Measurements from ENCODE around the gene FTO. TPM values are rescaled to one million over a fixed set of nuclear protein-coding genes. Genes with fewer than 3 reads are reported as not detected.

Gene FTO
- total and polyA plus RNA-seq, 2 of the 13 experiments (the other 11 are each of a cell fraction or from before 2014, with no cell fraction given), result 41.6 to 55.8 TPM

DNA sequence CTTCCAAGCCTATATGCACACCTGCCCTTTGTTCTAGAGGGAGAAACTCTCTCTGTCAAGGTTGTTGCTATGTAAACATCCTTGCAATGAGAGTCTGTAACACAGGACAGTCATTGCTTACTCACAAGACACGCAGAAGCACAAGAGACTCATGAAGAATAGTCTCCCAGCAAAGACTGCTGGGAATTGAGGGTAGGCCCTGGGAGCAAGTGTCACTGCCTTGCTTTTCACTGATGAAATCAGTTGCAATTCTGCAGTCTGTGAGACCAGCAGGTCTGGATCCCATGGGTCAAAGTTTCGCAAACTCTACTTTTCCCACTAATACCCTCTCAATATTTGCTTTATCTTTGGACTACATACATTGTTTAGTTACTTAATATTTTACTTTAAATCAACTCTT, 177.4 kb downstream of the FTO start (continued):
- peak; percentile 23; the same call in 1 of the 2 replicates for TF ChIP-seq MEF2D (CRISPR knock-in tag; IDR thresholded peaks at IDR 0.05)
- TF ChIP-seq POGZ (CRISPR knock-in tag; IDR thresholded peaks at IDR 0.05), result peak; percentile 22; the same call in 1 of the 2 replicates
- peak; percentile 88; the same call in 1 of the 2 replicates for TF ChIP-seq ZNF292 (CRISPR knock-in tag; IDR thresholded peaks at IDR 0.05; ENCODE audit: borderline replicate concordance, low read depth)
- no peak for TF ChIP-seq ATF1 (CRISPR knock-in tag; IDR thresholded peaks at IDR 0.05)
- peak; percentile 83 for TF ChIP-seq NCOA2 (CRISPR knock-in tag; IDR thresholded peaks at IDR 0.05)
- no peak for TF ChIP-seq ZNF333 (CRISPR knock-in tag; IDR thresholded peaks at IDR 0.05; ENCODE audit: borderline replicate concordance)
- TF ChIP-seq PHF5A (CRISPR knock-in tag; IDR thresholded peaks at IDR 0.05; ENCODE audit: low read depth, unreplicated experiment), result peak; percentile 77
- no peak for TF ChIP-seq HNRNPH1 (optimal IDR thresholded peaks at IDR 0.05; ENCODE audit: low read depth, low read length)
- TF ChIP-seq KLF6 (CRISPR knock-in tag; IDR thresholded peaks at IDR 0.05), result peak; percentile 74; the same call in 1 of the 2 replicates
- TF ChIP-seq FOXA3 (CRISPR knock-in tag; IDR thresholded peaks at IDR 0.05), result peak; percentile 90
- TF ChIP-seq ZBTB38 (CRISPR knock-in tag; IDR thresholded peaks at IDR 0.05), result no peak
- TF ChIP-seq ZNF841 (CRISPR knock-in tag; IDR thresholded peaks at IDR 0.05; ENCODE audit: borderline replicate concordance), result no peak
- peak; percentile 66; the same call in 1 of the 2 replicates for TF ChIP-seq SPEN (CRISPR knock-in tag; IDR thresholded peaks at IDR 0.05; ENCODE audit: low read depth)
- no peak for TF ChIP-seq THYN1 (CRISPR knock-in tag; IDR thresholded peaks at IDR 0.05; ENCODE audit: borderline replicate concordance, low read depth)
- peak; percentile 80; the same call in 1 of the 2 replicates for TF ChIP-seq HNF4G (IDR thresholded peaks at IDR 0.05; ENCODE audit: borderline replicate concordance, low read depth, low read length)
- TF ChIP-seq HNF4G (CRISPR knock-in tag; IDR thresholded peaks at IDR 0.05; ENCODE audit: borderline replicate concordance, low read depth), result no peak
- TF ChIP-seq ZFY (CRISPR knock-in tag; IDR thresholded peaks at IDR 0.05), result peak; percentile 82
- TF ChIP-seq YEATS2 (CRISPR knock-in tag; IDR thresholded peaks at IDR 0.05; ENCODE audit: borderline replicate concordance), result 0 out of 2 replicates have a peak, but pooled peaks have one; percentile 49
- TF ChIP-seq FOXK2 (IDR thresholded peaks at IDR 0.05), result no peak
- TF ChIP-seq HNRNPK (IDR thresholded peaks at IDR 0.05; ENCODE audit: low read depth, low read length, poor library complexity, severe bottlenecking), result no peak
- no peak for TF ChIP-seq ZFP62 (CRISPR knock-in tag; IDR thresholded peaks at IDR 0.05)
- TF ChIP-seq JARID2 (CRISPR knock-in tag; IDR thresholded peaks at IDR 0.05; ENCODE audit: insufficient replicate concordance), result no peak
- TF ChIP-seq NR2C2 (CRISPR knock-in tag; IDR thresholded peaks at IDR 0.05; ENCODE audit: borderline replicate concordance), result peak; percentile 85
- TF ChIP-seq, protein P1, sequence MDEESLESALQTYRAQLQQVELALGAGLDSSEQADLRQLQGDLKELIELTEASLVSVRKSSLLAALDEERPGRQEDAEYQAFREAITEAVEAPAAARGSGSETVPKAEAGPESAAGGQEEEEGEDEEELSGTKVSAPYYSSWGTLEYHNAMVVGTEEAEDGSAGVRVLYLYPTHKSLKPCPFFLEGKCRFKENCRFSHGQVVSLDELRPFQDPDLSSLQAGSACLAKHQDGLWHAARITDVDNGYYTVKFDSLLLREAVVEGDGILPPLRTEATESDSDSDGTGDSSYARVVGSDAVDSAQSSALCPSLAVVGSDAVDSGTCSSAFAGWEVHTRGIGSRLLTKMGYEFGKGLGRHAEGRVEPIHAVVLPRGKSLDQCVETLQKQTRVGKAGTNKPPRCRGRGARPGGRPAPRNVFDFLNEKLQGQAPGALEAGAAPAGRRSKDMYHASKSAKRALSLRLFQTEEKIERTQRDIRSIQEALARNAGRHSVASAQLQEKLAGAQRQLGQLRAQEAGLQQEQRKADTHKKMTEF (CRISPR knock-in tag; IDR thresholded peaks at IDR 0.05), result peak; percentile 86
- TF ChIP-seq, protein P2, sequence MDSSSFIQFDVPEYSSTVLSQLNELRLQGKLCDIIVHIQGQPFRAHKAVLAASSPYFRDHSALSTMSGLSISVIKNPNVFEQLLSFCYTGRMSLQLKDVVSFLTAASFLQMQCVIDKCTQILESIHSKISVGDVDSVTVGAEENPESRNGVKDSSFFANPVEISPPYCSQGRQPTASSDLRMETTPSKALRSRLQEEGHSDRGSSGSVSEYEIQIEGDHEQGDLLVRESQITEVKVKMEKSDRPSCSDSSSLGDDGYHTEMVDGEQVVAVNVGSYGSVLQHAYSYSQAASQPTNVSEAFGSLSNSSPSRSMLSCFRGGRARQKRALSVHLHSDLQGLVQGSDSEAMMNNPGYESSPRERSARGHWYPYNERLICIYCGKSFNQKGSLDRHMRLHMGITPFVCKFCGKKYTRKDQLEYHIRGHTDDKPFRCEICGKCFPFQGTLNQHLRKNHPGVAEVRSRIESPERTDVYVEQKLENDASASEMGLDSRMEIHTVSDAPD (CRISPR knock-in tag; IDR thresholded peaks at IDR 0.05), result no peak
- peak; percentile 68; the same call in 1 of the 2 replicates for TF ChIP-seq CBFB (CRISPR knock-in tag; IDR thresholded peaks at IDR 0.05)
- TF ChIP-seq, protein P3, sequence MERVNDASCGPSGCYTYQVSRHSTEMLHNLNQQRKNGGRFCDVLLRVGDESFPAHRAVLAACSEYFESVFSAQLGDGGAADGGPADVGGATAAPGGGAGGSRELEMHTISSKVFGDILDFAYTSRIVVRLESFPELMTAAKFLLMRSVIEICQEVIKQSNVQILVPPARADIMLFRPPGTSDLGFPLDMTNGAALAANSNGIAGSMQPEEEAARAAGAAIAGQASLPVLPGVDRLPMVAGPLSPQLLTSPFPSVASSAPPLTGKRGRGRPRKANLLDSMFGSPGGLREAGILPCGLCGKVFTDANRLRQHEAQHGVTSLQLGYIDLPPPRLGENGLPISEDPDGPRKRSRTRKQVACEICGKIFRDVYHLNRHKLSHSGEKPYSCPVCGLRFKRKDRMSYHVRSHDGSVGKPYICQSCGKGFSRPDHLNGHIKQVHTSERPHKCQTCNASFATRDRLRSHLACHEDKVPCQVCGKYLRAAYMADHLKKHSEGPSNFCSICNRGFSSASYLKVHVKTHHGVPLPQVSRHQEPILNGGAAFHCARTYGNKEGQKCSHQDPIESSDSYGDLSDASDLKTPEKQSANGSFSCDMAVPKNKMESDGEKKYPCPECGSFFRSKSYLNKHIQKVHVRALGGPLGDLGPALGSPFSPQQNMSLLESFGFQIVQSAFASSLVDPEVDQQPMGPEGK (CRISPR knock-in tag; IDR thresholded peaks at IDR 0.05), result 0 out of 2 replicates have a peak, but pooled peaks have one; percentile 43
- no peak for TF ChIP-seq ZNF547 (CRISPR knock-in tag; IDR thresholded peaks at IDR 0.05)
- no peak for TF ChIP-seq TAF1 (CRISPR knock-in tag; IDR thresholded peaks at IDR 0.05)
